ENCODE results near the gene DMKN.

DNA sequence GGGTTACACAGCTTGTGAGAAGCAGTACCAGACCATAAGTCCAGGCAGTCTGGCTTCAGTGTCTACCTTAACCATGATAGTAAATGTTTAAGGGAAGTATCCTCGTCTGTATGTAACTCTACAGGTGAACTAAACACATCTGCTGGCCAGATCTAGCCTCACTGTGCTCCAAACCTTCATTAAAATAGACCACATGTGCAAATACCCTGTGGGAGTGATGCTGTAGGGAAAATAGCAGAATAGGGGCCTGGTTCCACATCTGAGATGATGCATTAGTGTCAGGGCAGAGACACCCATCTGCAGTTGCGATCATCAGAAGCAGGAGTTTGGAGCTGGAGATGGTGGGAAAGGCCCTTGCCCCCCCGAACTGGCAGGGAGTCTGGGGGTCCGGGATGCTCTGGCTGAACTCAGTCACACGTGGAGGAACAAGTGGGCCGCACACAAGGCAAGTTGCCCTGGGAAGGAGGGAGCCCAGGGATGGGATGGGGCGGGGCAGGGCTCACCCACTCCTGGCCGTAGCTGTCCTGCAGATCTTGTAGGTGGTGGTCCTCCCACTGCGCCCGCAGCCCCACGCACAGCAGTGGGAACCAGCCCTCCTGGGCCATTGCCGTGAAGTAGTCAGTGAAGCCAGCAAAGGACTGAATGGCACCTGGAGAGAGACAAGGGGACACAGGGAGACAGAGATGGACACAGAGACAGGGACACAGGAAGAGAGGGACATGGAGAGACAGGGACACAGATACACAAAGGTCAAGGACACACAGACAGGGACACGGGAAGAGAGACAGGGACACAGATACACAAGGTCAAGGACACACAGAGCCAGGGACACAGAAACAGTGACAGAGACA lies 39.3 kb upstream of the DMKN start:
- no peak for TF ChIP-seq POLR2AphosphoS5 (IDR thresholded peaks at IDR 0.05; ENCODE audit: borderline replicate concordance, low read depth, low read length)
- TF ChIP-seq EZH2 (IDR thresholded peaks at IDR 0.05): no peak
